Mucosa of descending colon (tissue), 3 donors: ENCODE data around the gene PSMD6. TPM values are rescaled to one million over a fixed set of nuclear protein-coding genes. Genes with fewer than 3 reads are reported as not detected.

Experiments
- ATAC-seq: fragments of 200-7000 bp; cut with Tn5 transposase; one replicate; pipeline ENCODE4 v1.9.1; 2020; ENCODE audit warnings: mild to moderate bottlenecking, moderate library complexity
- DNase-seq, 3 donors: peaks; one replicate each; pipeline ENCODE4 v3.0.0-alpha.2; 2020
- H3K36me3 ChIP-seq: fragments of 200-600 bp; one replicate; pipeline ENCODE4 v1.8.0; 2021; ENCODE audit warnings: low read depth, mild to moderate bottlenecking
- H3K4me1 ChIP-seq: fragments of 200-600 bp; one replicate; pipeline ENCODE4 v1.8.0; 2021; ENCODE audit warnings: low read depth, mild to moderate bottlenecking
- H3K4me3 ChIP-seq: fragments of 200-600 bp; one replicate; pipeline ENCODE4 v1.8.0; 2021; ENCODE audit warnings: mild to moderate bottlenecking
- H3K9me3 ChIP-seq: fragments of 200-600 bp; one replicate; pipeline ENCODE4 v1.8.0; 2021; ENCODE audit warnings: mild to moderate bottlenecking
- intact Hi-C, 2 donors: fragments of 100-400 bp; cut with DNase I in 1 of 2; cut with micrococcal nuclease in 1 of 2; formaldehyde crosslinking; loops; one replicate each; pipeline versions ENCODE4 v1.11.0 to v1.11.1; 2022; cut with DNase I, micrococcal nuclease
- total RNA-seq, 3 donors: library from RNA; stranded (reverse); fragmentation: NEBNext Ultra II Directional in 2 of 3; extraction: Animal tissue kit (Norgen Biotek cat#: 25700) in 2 of 3; gene quantifications; one replicate each; pipeline versions ENCODE4 v1.2.1 to v1.2.4, GENCODE V29; 2021 to 2023
- TF ChIP-seq, protein P1 (sequence below): fragments of 200-600 bp; IDR thresholded peaks from one replicate; pipeline ENCODE4 v1.8.0; 2022; ENCODE audit warnings: antibody characterized with exemption, mild to moderate bottlenecking
- donor health status: DM: no; HTN: no; CAD: no; lungs with moderate emphysema.
- donor health status: DM: no; HTN: no; CAD: no.
- donor health status: DM: no; HTN: yes; CAD: no.

PSMD6 gene
- total RNA-seq, 3 donors from 2014 or later, result 39.1 to 61.8 (median 57.5) TPM

DNA sequence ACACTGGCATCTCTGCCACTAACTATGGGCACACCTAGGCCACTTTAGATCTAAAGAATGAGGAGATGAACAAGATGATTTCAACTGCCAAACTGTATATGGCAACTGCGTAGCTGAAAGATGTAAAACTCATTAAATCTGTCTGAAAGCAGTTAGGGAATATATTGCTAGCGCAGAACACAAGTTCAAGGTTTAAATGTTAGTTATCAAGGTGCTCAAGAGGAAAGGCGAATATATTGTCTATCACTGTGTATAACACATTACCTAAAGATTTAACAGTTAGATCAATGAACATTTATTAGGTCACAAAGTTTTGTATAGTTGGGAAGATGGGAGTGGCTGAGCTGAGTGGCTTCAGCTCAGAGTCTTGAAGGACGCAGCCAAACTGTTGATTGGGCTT, 33.9 kb upstream of the PSMD6 start:
- DNase-seq, result no peak
- H3K4me1 ChIP-seq, result peaks cover 2% of the 10 kb centered on the region
- no peak overlapping the region for H3K4me3 ChIP-seq
- H3K9me3 ChIP-seq, result no peaks in the 10 kb centered on the region
- TF ChIP-seq, protein P1, sequence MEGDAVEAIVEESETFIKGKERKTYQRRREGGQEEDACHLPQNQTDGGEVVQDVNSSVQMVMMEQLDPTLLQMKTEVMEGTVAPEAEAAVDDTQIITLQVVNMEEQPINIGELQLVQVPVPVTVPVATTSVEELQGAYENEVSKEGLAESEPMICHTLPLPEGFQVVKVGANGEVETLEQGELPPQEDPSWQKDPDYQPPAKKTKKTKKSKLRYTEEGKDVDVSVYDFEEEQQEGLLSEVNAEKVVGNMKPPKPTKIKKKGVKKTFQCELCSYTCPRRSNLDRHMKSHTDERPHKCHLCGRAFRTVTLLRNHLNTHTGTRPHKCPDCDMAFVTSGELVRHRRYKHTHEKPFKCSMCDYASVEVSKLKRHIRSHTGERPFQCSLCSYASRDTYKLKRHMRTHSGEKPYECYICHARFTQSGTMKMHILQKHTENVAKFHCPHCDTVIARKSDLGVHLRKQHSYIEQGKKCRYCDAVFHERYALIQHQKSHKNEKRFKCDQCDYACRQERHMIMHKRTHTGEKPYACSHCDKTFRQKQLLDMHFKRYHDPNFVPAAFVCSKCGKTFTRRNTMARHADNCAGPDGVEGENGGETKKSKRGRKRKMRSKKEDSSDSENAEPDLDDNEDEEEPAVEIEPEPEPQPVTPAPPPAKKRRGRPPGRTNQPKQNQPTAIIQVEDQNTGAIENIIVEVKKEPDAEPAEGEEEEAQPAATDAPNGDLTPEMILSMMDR, result no peak
- H3K36me3 ChIP-seq, result no peaks in the 10 kb centered on the region
- intact Hi-C loops, result no loop called here
- no peak for ATAC-seq

DNA sequence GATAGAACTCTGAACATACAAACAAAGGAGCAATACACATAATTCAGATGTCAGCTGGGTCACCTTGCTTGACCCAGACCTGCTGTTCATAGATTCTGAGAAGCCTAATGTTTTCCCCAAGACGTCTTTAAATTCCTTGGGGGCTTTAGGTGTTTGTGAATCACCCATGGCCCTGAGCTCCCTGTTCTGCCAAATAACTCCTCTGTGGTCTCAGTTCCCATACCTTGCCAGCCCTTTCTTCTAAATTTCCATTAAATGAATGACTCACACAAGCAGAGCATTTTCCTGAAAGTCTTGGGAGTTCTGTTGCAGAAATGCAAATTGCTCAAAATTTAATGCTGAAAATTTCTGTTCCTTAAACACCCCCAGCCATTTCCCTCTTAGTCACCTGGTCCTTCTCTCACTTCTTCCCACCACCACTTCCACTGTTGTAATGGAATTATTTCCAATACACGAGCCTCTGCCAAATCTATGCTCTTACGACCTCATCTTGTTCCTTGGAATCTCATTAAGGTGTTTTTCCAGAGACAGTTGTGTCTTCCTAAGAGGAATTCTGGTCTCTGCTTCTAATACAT, 33.4 kb upstream of the PSMD6 start:
- TF ChIP-seq, protein P1, result no peak
- Histone ChIP-seq H3K36me3 (no peaks in the 10 kb centered on the region), H3K9me3 (no peaks in the 10 kb centered on the region), H3K4me1 (peaks cover 2% of the 10 kb centered on the region), H3K4me3 (no peak overlapping the region)
- intact Hi-C loops, result no loop called here
- DNase-seq, result no peak
- ATAC-seq, result no peak

DNA sequence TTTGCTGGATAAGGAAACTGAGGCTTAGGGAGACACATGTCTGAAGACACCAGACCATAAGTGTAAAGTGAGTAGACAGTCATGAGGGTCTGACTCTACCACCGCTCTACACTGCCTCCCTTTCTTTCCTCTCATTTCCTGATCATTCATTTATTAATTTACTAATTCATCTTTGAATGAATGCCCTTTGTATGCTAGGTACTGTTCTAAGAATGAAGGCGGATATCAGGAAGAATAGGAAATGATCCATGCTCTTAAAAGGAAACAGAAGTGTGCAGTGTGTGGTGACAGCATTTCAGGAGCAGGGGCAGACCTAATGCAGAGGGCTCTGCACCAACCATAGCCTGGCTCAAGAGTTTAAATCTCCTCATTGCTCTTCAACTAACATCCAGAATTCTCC, 31.8 kb upstream of the PSMD6 start:
- H3K4me1 ChIP-seq, result peaks cover 2% of the 10 kb centered on the region
- TF ChIP-seq, protein P1, result no peak
- DNase-seq (no peak), ATAC-seq (no peak)
- intact Hi-C loops, result no loop called here
- no peaks in the 10 kb centered on the region for H3K36me3 ChIP-seq
- H3K9me3 ChIP-seq, result no peaks in the 10 kb centered on the region
- H3K4me3 ChIP-seq, result no peak overlapping the region

DNA sequence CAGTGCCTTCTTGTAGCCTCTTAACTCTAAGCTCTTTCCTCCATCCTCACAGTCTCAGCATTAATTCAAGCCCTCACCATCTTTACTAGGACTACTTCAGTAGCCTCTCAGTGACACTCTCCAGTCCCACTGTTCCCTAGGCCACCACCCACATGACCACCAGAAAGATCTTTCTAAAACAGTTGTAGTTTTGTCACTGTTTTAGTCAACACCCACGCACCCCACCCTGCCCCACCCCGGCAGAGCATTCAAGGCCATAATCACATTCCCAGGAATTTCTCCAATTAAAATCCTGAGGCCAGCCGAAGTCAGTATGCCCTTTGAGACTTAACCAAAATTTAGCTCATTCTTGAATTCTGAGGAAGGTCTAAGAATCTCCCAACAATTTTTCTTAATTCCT, 31.2 kb upstream of the PSMD6 start:
- H3K36me3 ChIP-seq, result no peaks in the 10 kb centered on the region
- no peaks in the 10 kb centered on the region for H3K9me3 ChIP-seq
- H3K4me3 ChIP-seq, result no peak overlapping the region
- peaks cover 2% of the 10 kb centered on the region for H3K4me1 ChIP-seq
- ATAC-seq (no peak), DNase-seq (no peak)
- intact Hi-C loops, result no loop called here
- TF ChIP-seq, protein P1, result no peak

DNA sequence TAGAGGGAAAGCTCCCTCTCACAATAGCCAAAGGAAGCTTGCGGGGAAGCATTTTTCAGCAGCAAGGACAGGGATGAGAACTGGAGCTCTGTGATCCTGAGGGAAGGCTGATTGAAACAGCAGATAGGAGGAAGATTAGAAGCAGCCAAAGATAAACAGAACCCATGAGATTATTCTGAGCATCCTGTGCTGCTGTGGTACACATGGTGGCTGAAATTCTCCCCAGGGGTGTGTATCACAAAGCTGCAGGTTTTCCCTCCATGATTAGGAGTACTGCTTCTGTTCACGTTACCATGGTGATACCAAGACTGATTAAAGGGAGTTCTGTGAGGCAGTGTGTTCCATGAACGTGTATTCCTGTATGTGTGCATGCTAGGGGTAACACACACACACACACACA, 30.3 kb upstream of the PSMD6 start:
- no peaks in the 10 kb centered on the region for H3K36me3 ChIP-seq
- H3K9me3 ChIP-seq, result no peaks in the 10 kb centered on the region
- H3K4me3 ChIP-seq, result no peak overlapping the region
- intact Hi-C loops, result no loop called here
- no peak for ATAC-seq
- DNase-seq, result no peak
- TF ChIP-seq, protein P1, result no peak
- peaks cover 2% of the 10 kb centered on the region for H3K4me1 ChIP-seq

DNA sequence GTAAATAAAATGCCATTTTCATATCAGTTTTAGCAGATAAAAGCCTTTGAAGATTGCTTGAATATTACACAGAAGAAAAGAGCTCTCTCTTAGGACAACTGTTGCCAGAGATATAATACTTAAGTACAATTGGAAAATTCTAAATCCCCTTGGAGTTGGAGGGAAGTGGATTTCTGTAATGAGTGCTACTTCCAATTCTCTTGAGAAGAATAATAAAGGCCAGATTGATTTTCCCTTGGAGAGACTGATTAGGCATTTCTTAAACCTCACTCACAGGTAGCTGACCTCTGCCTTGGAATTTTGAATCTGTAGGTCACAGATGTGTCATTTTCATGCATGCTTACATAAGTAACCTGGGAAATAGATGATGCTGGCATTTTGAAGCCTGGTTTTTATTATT, 29.8 kb upstream of the PSMD6 start:
- ATAC-seq (no peak), DNase-seq (no peak)
- H3K4me3 ChIP-seq, result no peak overlapping the region
- H3K36me3 ChIP-seq, result no peaks in the 10 kb centered on the region
- TF ChIP-seq, protein P1, result no peak
- intact Hi-C loops, result no loop called here
- H3K4me1 ChIP-seq, result peaks cover 2% of the 10 kb centered on the region
- H3K9me3 ChIP-seq, result no peaks in the 10 kb centered on the region
